Uterus (tissue), 4 donors: Measurements from ENCODE around the gene SYTL3. TPM values are rescaled to one million over a fixed set of nuclear protein-coding genes. Genes with fewer than 3 reads are reported as not detected.

Source experiments
- DNase-seq, 2 donors: peaks; one replicate each; pipeline ENCODE4 v3.0.0-alpha.2; 2019 to 2020
- H3K27ac ChIP-seq, 2 donors: fragments of 200-600 bp; sonication (generic); 1 replicate in 1 of 2; 2 replicates in 1 of 2; pipeline ENCODE4 v1.5.1; 2016 to 2018
- H3K27me3 ChIP-seq, 2 donors: fragments of 200-600 bp; sonication (generic); one replicate each; pipeline ENCODE4 v1.5.1; 2018 to 2019; ENCODE audit warnings: control low read depth in 1 of 2
- H3K36me3 ChIP-seq, 2 donors: fragments of 200-600 bp; sonication (generic); one replicate each; pipeline ENCODE4 v1.5.1; 2019; ENCODE audit warnings: control low read depth in 1 of 2
- H3K4me1 ChIP-seq, 2 donors: fragments of 200-600 bp; sonication (generic); one replicate each; pipeline ENCODE4 v1.5.1; 2018 to 2019; ENCODE audit warnings: control low read depth in 1 of 2
- H3K4me3 ChIP-seq, 2 donors: fragments of 200-600 bp; sonication (generic); 1 replicate in 1 of 2; 2 replicates in 1 of 2; pipeline ENCODE4 v1.5.1; 2018 to 2019; ENCODE audit warnings: mild to moderate bottlenecking in 1 of 2
- H3K9me3 ChIP-seq, 2 donors: fragments of 200-600 bp; sonication (generic); one replicate each; pipeline ENCODE4 v1.5.1; 2019; ENCODE audit warnings: control low read depth in 1 of 2
- CTCF ChIP-seq, 4 experiments: fragments of 200-600 bp in 2 of 4; fragments of 450-650 bp in 2 of 4; sonication (generic) in 2 of 4; IDR thresholded peaks; one replicate each; pipeline ENCODE4 v1.5.1; 2016 to 2019; ENCODE audit warnings: antibody characterized with exemption in 4 of 4, mild to moderate bottlenecking in 2 of 4, moderate library complexity in 1 of 4
- POLR2A ChIP-seq, 2 donors: fragments of 450-650 bp; IDR thresholded peaks; one replicate each; pipeline ENCODE4 v1.6.1; 2016; ENCODE audit warnings: antibody characterized with exemption in 2 of 2, mild to moderate bottlenecking in 1 of 2, moderate library complexity in 1 of 2
- intact Hi-C: fragments of 100-400 bp; cut with DNase I; formaldehyde crosslinking; loops from one replicate; pipeline ENCODE4 v1.15.1; 2023; ENCODE audit warnings: low total_unique reads
- total RNA-seq, 4 donors: library from RNA; depleted of rRNA in 3 of 4; stranded (reverse); fragments of >200 nt in 3 of 4; gene quantifications; one replicate each; pipeline versions ENCODE4 v1.1.0 to v1.2.4, GENCODE V29; 2014 to 2023
- donor health status: DM: yes; HTN: yes; CAD: no.

The SYTL3 gene
- total RNA-seq, 4 donors from 2014 or later, result 0.51 to 12.4 (median 3.3) TPM

- Histone ChIP-seq H3K4me1 (no peaks in the 10 kb centered on the region), H3K27me3 (no peaks in the 10 kb centered on the region), H3K36me3 (no peaks in the 10 kb centered on the region), H3K27ac (no peak overlapping the region), H3K4me3 (no peak overlapping the region), H3K9me3 (no peaks in the 10 kb centered on the region)
- intact Hi-C loops, result no loop called here
- TF ChIP-seq CTCF (IDR thresholded peaks at IDR 0.05) (no peak), POLR2A (IDR thresholded peaks at IDR 0.05) (no peak)
- no peak for DNase-seq
Measured at GRCh38 chr6:158777510-158777909, 127.7 kb downstream of the SYTL3 start.

- no peaks in the 10 kb centered on the region for H3K36me3 ChIP-seq
Measured at GRCh38 chr6:158778005-158778527, 128.2 kb downstream of the SYTL3 start.

GRCh38 chr6:158780246-158780884, 130.5 kb downstream of the SYTL3 start:
- Histone ChIP-seq H3K9me3 (no peaks in the 10 kb centered on the region), H3K27ac (no peak overlapping the region), H3K36me3 (no peaks in the 10 kb centered on the region), H3K27me3 (no peaks in the 10 kb centered on the region), H3K4me3 (no peak overlapping the region), H3K4me1 (no peaks in the 10 kb centered on the region)
- DNase-seq, result no peak
- TF ChIP-seq CTCF (IDR thresholded peaks at IDR 0.05) (no peak), POLR2A (IDR thresholded peaks at IDR 0.05) (no peak)
- intact Hi-C loops, result no loop called here

More at GRCh38 chr6:158778005-158778527, 128.2 kb downstream of the SYTL3 start:
- TF ChIP-seq POLR2A (IDR thresholded peaks at IDR 0.05) (no peak), CTCF (IDR thresholded peaks at IDR 0.05) (no peak)
- intact Hi-C loops, result no loop called here
- H3K27ac ChIP-seq, result no peak overlapping the region
- no peak overlapping the region for H3K4me3 ChIP-seq
- H3K4me1 ChIP-seq, result no peaks in the 10 kb centered on the region
- no peaks in the 10 kb centered on the region for H3K27me3 ChIP-seq
- H3K9me3 ChIP-seq, result no peaks in the 10 kb centered on the region
- DNase-seq, result no peak

GRCh38 chr6:158780988-158781691, 131.3 kb downstream of the SYTL3 start:
- intact Hi-C loops, result no loop called here
- DNase-seq, result no peak

More at GRCh38 chr6:158780988-158781691, 131.3 kb downstream of the SYTL3 start:
- H3K4me3 ChIP-seq, result no peak overlapping the region
- H3K9me3 ChIP-seq, result no peaks in the 10 kb centered on the region
- no peaks in the 10 kb centered on the region for H3K27me3 ChIP-seq
- no peaks in the 10 kb centered on the region for H3K36me3 ChIP-seq
- H3K4me1 ChIP-seq, result no peaks in the 10 kb centered on the region
- no peak overlapping the region for H3K27ac ChIP-seq
- no peak for TF ChIP-seq POLR2A (IDR thresholded peaks at IDR 0.05)
- no peak for TF ChIP-seq CTCF (IDR thresholded peaks at IDR 0.05)
